DOHH2 (cell line): Measurements from ENCODE around the gene CTNNA2.

Experiments
- H3F3A ChIP-seq: fragments of 200-600 bp; sonication (generic), shearing (Covaris generic); 2 replicates; pipeline ENCODE4 v1.6.0; 2016; ENCODE audit warnings: antibody characterized with exemption, mild to moderate bottlenecking; ENCODE audit not compliant: control insufficient read depth, insufficient read depth
- H3K27ac ChIP-seq: fragments of 200-600 bp; sonication (generic); 2 replicates; pipeline ENCODE4 v1.5.1; 2014; ENCODE audit warnings: low read depth, mild to moderate bottlenecking, low read length, moderate library complexity
- H3K27me3 ChIP-seq: fragments of 200-600 bp; sonication (generic); 2 replicates; pipeline ENCODE4 v1.6.1; 2014; ENCODE audit warnings: mild to moderate bottlenecking, low read length, mixed read lengths; ENCODE audit not compliant: control insufficient read depth
- H3K36me3 ChIP-seq: fragments of 200-600 bp; sonication (generic); 2 replicates; pipeline ENCODE4 v1.6.1; 2014; ENCODE audit warnings: mild to moderate bottlenecking, low read length, moderate library complexity, mixed read lengths; ENCODE audit not compliant: control insufficient read depth
- H3K4me1 ChIP-seq: fragments of 200-600 bp; sonication (generic); 2 replicates; pipeline ENCODE4 v1.6.1; 2014; ENCODE audit warnings: mild to moderate bottlenecking, low read length, mixed read lengths; ENCODE audit not compliant: control insufficient read depth
- H3K4me2 ChIP-seq: fragments of 200-600 bp; sonication (generic); 2 replicates; pipeline ENCODE4 v1.6.0; 2014; ENCODE audit warnings: mild to moderate bottlenecking, low read length, moderate library complexity
- H3K4me3 ChIP-seq: fragments of 200-600 bp; sonication (generic); 2 replicates; pipeline ENCODE4 v1.5.1; 2014; ENCODE audit warnings: mild to moderate bottlenecking, low read length, mixed read lengths
- H3K79me2 ChIP-seq: fragments of 200-600 bp; sonication (generic); 2 replicates; pipeline ENCODE4 v1.6.1; 2014; ENCODE audit warnings: mild to moderate bottlenecking, low read length, mixed read lengths; ENCODE audit not compliant: control insufficient read depth
- H3K9me2 ChIP-seq: fragments of 200-600 bp; sonication (generic); replicated peaks from 2 replicates; pipeline ENCODE4 v1.6.1; 2014; ENCODE audit warnings: mild to moderate bottlenecking, low read length, mixed read lengths; ENCODE audit not compliant: control insufficient read depth
- H3K9me3 ChIP-seq: fragments of 200-600 bp; sonication (generic); 2 replicates; pipeline ENCODE4 v1.6.1; 2014; ENCODE audit warnings: antibody characterized with exemption, low read length, mixed read lengths; ENCODE audit not compliant: control insufficient read depth, insufficient read depth
- H4K20me1 ChIP-seq: fragments of 200-600 bp; sonication (generic); 2 replicates; pipeline ENCODE4 v1.6.0; 2014; ENCODE audit warnings: low read depth, mild to moderate bottlenecking, antibody characterized with exemption, low read length, moderate library complexity; ENCODE audit not compliant: control insufficient read depth, insufficient read depth
- CTCF ChIP-seq: fragments of 200-600 bp; sonication (generic); IDR thresholded peaks from one replicate; pipeline ENCODE4 v1.5.1; 2014; ENCODE audit warnings: antibody characterized with exemption, mild to moderate bottlenecking, low read depth, low read length; ENCODE audit not compliant: poor library complexity, severe bottlenecking
- EZH2phosphoT487 ChIP-seq: fragments of 200-600 bp; sonication (generic); IDR thresholded peaks from 2 replicates; pipeline ENCODE4 v1.6.1; 2017; ENCODE audit warnings: borderline replicate concordance, mild to moderate bottlenecking, antibody characterized with exemption, low read length, moderate library complexity, mixed read lengths

Gene CTNNA2

DNA sequence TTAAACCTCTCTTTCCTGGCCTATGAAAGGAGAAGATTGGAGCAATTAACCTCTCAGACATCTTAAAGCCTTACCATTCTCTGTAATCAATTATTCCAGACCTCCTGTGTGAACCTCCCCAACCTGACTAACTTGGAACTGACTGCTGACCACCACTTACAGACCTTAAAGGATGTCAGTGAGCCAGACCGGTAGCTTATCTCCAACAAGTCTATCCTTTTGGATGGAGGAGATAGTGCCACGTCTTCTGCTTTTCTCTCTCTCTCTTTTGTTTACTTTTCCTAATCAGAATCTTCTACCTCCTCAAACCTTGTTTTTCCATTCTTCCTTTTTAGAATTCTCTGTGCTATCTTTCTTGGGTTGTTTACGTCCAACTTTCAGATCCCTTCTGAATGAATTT, 734.5 kb downstream of the CTNNA2 start:
- Histone ChIP-seq H3K27me3 (no peaks in the 10 kb centered on the region), H3K4me1 (no peaks in the 10 kb centered on the region), H3K27ac (no peak overlapping the region), H3K4me3 (no peak overlapping the region), H3K9me2 (no peaks in the 10 kb centered on the region), H3K9me3 (no peaks in the 10 kb centered on the region), H3F3A (no peaks in the 10 kb centered on the region), H3K4me2 (no peak overlapping the region), H3K36me3 (no peaks in the 10 kb centered on the region), H4K20me1 (no peaks in the 10 kb centered on the region), H3K79me2 (no peaks in the 10 kb centered on the region)
- no peak for TF ChIP-seq EZH2phosphoT487
- TF ChIP-seq CTCF = no peak

DNA sequence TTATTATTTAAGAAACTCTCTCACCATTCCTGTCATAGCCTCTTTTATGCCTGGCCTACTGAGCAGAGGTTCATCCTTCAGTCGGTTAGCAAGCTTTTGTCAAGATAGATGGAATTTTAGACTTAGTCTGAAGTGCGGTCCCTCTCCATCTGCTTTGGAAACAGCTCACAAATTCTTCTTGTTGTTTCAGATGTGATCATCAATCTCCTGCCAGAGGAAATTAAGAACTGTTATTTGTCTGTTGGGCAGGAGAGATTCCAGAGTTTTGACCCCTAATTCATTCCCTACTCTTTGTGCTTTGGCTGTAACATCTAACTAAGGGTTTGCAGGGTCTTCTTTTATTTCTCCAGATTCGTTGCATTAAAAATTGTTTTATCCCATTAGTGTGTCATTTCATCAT, 735.3 kb downstream of the CTNNA2 start:
- H4K20me1 ChIP-seq = no peaks in the 10 kb centered on the region
- H3K27me3 ChIP-seq = no peaks in the 10 kb centered on the region
- H3K4me2 ChIP-seq = no peak overlapping the region
- H3K79me2 ChIP-seq = no peaks in the 10 kb centered on the region
- no peaks in the 10 kb centered on the region for H3K9me2 ChIP-seq
- no peak overlapping the region for H3K4me3 ChIP-seq
- no peak for TF ChIP-seq EZH2phosphoT487
- TF ChIP-seq CTCF = no peak
- H3K36me3 ChIP-seq = no peaks in the 10 kb centered on the region
- no peak overlapping the region for H3K27ac ChIP-seq
- H3F3A ChIP-seq = no peaks in the 10 kb centered on the region
- H3K9me3 ChIP-seq = no peaks in the 10 kb centered on the region
- H3K4me1 ChIP-seq = no peaks in the 10 kb centered on the region

- Histone ChIP-seq H3K4me3 (no peak overlapping the region), H3K27ac (no peak overlapping the region), H3K9me3 (no peaks in the 10 kb centered on the region), H3K36me3 (no peaks in the 10 kb centered on the region), H3K4me2 (no peak overlapping the region), H4K20me1 (no peaks in the 10 kb centered on the region), H3K27me3 (no peaks in the 10 kb centered on the region), H3K79me2 (no peaks in the 10 kb centered on the region), H3K9me2 (no peaks in the 10 kb centered on the region), H3K4me1 (no peaks in the 10 kb centered on the region), H3F3A (no peaks in the 10 kb centered on the region)
- no peak for TF ChIP-seq EZH2phosphoT487
- no peak for TF ChIP-seq CTCF
Measured at GRCh38 chr2:80252294-80252986, 739.6 kb downstream of the CTNNA2 start.
